OCI-LY7 (cell line): ENCODE data around the gene ERN1.

ENCODE experiments used
- EZH2phosphoT487 ChIP-seq: fragments of 200-600 bp; sonication (generic); IDR thresholded peaks from 2 replicates; pipeline ENCODE4 v1.6.1; 2018; ENCODE audit warnings: low read depth, borderline replicate concordance, mild to moderate bottlenecking, mixed run types, antibody characterized with exemption, low read length, moderate library complexity, mixed read lengths
- TF ChIP-seq, protein P1 (sequence below): fragments of 200-600 bp; sonication (generic); conservative IDR thresholded peaks from 2 replicates; pipeline ENCODE4 v1.5.1; 2014; ENCODE audit warnings: mild to moderate bottlenecking, antibody characterized with exemption, low read length, moderate library complexity, mixed read lengths

- TF ChIP-seq, protein P1, sequence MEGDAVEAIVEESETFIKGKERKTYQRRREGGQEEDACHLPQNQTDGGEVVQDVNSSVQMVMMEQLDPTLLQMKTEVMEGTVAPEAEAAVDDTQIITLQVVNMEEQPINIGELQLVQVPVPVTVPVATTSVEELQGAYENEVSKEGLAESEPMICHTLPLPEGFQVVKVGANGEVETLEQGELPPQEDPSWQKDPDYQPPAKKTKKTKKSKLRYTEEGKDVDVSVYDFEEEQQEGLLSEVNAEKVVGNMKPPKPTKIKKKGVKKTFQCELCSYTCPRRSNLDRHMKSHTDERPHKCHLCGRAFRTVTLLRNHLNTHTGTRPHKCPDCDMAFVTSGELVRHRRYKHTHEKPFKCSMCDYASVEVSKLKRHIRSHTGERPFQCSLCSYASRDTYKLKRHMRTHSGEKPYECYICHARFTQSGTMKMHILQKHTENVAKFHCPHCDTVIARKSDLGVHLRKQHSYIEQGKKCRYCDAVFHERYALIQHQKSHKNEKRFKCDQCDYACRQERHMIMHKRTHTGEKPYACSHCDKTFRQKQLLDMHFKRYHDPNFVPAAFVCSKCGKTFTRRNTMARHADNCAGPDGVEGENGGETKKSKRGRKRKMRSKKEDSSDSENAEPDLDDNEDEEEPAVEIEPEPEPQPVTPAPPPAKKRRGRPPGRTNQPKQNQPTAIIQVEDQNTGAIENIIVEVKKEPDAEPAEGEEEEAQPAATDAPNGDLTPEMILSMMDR, result no peak
- TF ChIP-seq EZH2phosphoT487, result no peak
Measured at GRCh38 chr17:64155129-64155528, 25.2 kb upstream of the ERN1 start.
